ENCODE results near the gene SLC9A8.

GRCh38 chr20:49775229-49775693 lies 37.4 kb upstream of the SLC9A8 start:
- TF ChIP-seq CTCF (conservative IDR thresholded peaks at IDR 0.05) = no peak
- no peak for TF ChIP-seq ZFX (IDR thresholded peaks at IDR 0.05)
